ENCODE data around the gene ATP2B3. TPM values are rescaled to one million over a fixed set of nuclear protein-coding genes. Genes with fewer than 3 reads are reported as not detected.
"Not testable (repeated sequence)": the region's sequence is repeated elsewhere in the genome, so short reads cannot be mapped to it uniquely, and the experiment has no call there.

Gene ATP2B3
- total RNA-seq, 1 donor from 2014 or later = 7.2 TPM

GRCh38 chrX:153595859-153596857, 78.7 kb downstream of the ATP2B3 start:
- DNase-seq = no peak

DNA sequence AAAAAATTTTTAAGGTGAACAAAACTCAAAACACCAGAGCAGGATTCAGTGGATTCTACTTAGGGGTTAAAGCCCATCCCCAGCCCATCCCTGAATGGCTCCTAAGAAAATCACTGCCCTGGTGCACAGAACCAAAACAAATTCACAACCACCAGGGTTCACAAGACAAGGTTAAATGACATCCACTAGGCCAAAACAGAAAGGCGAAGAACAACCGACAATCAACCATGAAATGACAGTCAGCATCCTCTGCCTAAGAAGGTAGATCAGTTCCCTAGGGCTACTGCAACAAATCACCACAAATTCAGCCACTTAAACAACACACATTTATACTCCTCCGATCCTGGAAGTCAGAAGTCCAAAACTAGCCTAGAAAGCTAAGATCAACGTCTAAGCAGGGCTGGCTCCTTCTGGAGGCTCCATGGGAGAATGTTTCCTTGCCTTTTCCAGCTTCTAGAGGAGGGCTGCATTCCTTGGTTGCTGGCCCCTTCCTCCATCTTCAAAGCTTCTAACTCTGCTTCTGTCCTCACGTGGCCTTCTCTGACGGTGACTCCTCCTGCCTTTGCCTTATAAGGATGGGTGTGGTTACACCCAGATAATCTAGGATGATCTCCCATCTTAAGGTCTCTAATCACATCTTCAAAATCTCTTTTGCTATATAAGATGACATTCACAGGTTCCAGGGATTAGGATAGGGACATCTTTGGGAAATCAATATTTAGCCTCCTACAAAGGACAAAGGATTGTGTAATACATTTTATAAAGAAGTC, 79.7 kb downstream of the ATP2B3 start:
- no peak for DNase-seq

DNA sequence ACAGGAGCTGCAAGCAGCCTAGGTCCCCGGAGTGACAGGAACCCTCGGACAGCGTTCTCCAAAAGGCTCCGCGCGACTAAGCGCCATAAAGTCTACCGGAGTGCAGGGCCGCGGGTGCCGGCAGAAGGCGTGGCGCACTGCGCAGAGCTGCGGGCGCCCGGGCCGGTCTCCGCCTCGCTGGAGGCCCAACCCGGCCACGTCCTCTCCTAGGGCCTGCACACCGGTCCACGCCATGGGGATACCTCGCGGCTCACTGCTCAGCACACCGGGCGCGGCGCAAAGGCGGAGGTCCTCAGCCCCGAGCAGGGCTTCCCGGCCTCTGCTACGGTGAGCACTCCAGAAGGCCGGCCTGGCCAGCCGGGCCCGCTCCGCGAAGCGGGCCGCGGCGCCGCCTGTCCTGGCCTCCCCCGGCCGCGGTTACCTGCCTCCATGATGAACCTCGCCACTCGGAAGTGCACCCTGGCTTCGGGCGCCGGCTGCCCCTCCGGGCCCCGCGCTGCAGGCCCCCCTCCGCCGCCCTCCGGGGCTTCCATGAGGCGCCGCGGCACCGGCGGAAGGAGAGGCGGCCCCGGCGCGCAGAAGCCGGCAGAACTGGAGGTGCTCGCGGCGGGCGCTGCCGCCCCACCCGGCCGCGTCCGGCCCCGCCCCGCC, 81.2 kb downstream of the ATP2B3 start, which contains the start of gene CCNQ:
Gene CCNQ (minus strand): TSS at position 599 of the 651 bp plus-strand sequence. CDS start 66 bp downstream, at position 533.
- no peak for DNase-seq

- DNase-seq = peak; percentile 74
These were observed 82.0 kb downstream of the ATP2B3 start for GRCh38 chrX:153599192-153600031.

DNA sequence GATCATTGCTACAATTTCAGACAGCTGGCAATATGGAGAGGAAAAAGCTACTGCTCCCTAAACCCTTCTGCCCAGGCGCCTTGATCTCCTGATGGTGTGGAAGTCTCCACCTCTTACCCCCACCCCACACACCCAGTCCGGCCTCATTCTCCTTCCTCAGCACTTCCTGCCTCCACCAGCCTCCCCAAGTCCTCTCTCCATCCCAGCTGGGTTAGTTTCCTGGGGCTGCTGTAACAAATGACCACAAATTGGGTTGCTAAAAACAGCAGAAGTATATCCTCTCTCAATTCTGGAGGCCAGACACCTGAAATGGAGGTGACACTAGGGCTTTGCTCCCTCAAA, 82.6 kb downstream of the ATP2B3 start:
- DNase-seq = no peak

DNA sequence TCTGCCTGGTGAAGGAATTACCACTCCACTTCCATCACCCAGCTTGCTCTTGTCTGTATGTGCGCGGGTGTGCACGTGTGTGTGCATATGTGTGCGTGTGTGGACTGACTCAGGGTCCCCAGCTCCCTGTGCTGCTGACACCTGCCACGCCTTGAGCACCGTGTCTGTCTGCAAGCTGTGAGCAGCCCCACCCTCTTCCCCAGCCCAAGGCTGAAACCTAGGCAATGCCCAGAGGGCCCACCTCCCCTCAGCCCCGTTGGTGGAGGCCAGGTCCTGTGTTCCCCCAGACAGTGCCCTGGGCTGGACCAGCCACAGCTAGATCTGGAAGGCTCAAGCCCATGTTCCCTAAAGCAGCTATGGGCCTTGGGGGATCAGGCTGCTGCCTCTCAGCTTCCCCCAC, 83.5 kb downstream of the ATP2B3 start:
- DNase-seq = no peak

GRCh38 chrX:153601511-153602110, 84.2 kb downstream of the ATP2B3 start:
- no peak for DNase-seq

GRCh38 chrX:153602601-153603000, 85.2 kb downstream of the ATP2B3 start:
- DNase-seq = no peak

GRCh38 chrX:153603131-153603656, 85.8 kb downstream of the ATP2B3 start:
- no peak for DNase-seq

- not testable (repeated sequence) for DNase-seq
These were observed 87.4 kb downstream of the ATP2B3 start for GRCh38 chrX:153604666-153605380.

DNA sequence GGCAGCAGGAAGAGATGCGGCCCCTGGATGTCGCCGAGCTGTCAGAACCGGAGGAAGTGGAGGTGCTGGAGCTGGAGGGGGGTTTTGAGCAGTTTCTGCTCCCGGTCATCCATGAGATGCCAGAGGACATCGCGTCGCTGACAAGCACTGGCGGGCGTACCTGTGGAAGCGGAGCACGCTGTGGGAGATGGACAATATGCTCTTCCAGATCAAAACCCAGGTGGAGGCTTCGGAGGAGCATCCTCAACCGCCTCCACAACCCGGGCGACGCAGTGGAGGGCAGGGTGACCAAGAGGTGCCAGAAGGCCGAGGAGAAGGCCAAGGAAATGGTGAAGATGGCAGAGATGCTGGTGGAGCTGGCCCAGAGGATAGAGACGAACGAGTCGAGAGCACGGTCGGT, 89.1 kb downstream of the ATP2B3 start:
- no peak for DNase-seq

- DNase-seq = no peak
These were observed 90.9 kb downstream of the ATP2B3 start for GRCh38 chrX:153608376-153608775.

- no peak for DNase-seq
These were observed 91.4 kb downstream of the ATP2B3 start for GRCh38 chrX:153608806-153609205.

DNA sequence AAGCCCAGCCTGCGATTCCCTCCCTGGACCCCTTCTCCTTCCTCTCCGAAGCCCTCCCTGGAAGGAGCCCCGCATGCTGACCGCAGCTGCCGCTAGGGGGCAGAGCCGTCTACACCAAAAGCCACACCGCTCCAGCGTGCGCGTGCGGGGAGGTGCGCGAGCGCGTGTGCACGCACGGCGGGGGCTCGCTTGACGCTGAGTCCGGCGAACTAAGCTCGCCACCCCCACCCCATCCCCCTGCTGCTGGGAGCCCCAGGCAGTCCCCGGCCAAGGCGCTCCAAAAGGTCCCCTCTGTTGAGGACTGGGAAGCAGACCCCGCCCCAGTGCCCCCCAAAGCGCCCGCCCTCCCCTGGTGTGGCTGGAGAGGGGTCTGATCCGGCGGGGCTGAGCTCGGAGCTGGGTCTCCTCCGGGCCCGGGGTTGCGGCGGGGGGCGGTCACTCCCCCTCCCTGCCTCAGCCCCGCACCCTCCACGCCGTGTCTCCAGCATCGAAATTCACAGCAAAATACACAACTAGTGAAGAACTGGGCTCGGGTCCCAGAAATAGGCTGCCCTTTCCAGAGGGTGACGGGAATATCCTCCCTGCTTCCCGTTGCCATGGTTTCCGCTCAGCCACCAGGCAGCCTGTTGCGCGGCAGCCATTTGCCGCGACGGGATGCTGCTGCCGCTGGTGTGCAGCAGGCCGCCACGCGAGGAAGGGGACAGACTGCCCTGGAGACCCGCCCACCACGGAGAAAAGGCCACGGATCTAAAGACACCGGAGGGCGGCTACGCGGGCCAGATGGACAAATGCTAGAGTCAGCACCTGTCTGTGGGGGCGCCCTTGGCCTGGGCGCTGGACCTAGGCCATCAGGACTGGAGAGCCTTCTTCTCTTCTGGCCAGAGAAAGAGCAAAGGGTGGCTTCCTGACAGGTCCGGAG, 92.7 kb downstream of the ATP2B3 start:
- DNase-seq = peak; percentile 65

DNA sequence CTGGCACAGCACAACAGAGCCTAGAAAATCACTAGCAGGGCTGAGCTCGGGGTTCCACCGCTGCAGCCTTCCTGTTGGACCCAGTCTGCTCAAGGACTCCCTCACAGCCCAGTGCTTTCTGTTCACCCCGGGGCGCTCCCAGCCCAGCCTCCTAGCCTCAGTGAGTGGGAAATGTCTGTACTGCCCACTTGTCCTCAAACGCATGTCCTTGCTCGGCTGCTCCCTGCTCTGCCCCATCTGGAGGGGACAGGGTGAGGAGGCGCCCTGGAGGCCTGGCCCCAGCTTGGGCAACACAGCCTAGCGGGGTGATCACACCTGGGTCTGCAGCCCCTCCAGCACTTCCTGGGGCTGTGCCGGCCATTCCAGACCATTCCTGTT, 93.4 kb downstream of the ATP2B3 start:
- no peak for DNase-seq

DNA sequence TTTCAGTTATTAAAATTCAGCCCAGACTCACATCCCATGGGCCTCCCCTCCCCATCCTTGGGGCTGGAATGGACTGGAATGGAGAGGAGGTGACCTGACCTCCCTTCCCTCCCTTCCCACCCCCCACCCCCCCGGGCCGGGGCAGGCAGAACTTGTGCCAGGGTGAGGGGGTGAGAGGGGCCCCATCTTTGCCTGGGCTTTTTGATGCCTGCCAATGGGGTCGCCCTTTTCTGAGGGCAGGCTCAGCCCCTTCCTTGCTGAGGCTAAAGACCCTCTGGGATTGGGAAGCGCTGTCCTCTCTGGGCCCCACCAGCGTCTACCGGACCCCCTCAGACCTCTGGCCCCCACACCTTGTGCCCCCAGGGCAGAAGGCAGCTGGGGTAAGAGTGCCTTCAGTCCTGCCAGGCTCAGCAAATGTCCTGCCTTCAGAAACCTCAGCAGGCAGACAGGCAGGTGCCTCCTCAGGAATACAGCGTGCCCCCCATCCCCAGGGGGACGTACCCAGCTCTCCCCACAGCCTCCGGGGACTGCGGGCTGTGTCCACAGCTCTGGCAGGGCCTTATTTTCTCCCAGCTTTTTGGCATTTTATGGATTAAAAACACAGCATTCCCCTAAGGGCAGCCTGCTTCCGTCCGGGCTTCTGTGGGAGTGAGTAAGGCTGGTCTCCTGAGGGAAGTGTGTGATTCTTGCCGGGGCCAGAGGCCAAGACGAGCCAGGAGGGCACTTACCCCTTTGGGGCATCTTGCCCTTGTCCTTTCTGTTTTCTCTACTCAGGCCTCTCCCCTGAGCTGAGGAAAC, 94.1 kb downstream of the ATP2B3 start:
- no peak for DNase-seq

GRCh38 chrX:153612413-153612812, 95.0 kb downstream of the ATP2B3 start:
- DNase-seq = no peak

DNA sequence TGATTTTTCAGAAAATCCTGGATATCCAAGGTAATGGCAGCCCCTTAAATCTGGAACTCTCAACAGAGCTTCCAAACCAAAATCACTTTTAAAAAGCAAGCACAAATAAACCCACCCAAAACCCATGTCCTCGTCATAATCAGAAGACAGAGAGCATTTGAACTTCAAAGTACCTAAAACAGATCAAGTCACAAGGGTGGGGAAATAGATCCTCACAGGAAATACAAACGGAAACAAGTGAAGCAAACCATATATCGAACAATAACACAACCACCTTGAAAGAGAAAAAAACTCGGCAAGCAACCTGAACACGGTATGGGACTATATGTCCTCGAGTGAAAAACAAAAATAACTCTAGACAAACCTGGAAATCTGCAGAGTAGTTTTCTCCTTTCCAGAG, 97.4 kb downstream of the ATP2B3 start:
- DNase-seq = no peak

All from occipital lobe (tissue), 2 donors.